ENCODE measurements around the gene NEMF.

NEMF gene

DNA sequence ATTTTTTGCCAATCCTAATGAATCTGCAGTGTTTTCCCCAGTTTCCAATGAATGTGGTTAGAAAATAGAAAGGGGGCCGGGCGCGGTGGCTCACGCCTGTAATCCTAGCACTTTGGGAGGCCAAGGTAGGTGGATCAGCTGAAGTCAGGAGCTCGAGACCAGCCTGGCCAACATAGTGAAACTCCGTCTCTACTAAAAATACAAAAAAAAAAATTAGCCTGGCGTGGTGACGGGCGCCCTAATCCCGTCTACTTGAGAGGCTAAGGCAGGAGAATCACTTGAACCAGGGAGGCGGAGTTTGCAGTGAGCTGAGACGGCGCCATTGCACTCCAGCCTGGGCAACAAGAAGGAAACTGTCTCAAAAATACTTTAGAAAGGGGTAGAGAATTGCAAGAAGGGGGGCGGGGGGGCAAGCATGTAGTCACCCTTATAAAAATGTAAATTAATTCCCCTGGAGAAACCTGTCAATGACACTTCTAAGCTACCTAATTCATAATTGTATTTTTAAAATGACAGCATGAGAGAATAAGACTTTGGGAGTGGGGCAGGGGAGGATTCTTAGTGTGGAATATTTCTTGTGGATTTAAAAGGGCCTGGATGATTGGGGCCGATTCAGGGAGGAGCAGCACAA lies 82.9 kb downstream of the NEMF start:
- H3K27ac ChIP-seq, result peak overlapping the region; percentile 99
- TF ChIP-seq, protein P1, sequence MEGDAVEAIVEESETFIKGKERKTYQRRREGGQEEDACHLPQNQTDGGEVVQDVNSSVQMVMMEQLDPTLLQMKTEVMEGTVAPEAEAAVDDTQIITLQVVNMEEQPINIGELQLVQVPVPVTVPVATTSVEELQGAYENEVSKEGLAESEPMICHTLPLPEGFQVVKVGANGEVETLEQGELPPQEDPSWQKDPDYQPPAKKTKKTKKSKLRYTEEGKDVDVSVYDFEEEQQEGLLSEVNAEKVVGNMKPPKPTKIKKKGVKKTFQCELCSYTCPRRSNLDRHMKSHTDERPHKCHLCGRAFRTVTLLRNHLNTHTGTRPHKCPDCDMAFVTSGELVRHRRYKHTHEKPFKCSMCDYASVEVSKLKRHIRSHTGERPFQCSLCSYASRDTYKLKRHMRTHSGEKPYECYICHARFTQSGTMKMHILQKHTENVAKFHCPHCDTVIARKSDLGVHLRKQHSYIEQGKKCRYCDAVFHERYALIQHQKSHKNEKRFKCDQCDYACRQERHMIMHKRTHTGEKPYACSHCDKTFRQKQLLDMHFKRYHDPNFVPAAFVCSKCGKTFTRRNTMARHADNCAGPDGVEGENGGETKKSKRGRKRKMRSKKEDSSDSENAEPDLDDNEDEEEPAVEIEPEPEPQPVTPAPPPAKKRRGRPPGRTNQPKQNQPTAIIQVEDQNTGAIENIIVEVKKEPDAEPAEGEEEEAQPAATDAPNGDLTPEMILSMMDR (IDR thresholded peaks at IDR 0.05), result no peak
- TF ChIP-seq ZFX (IDR thresholded peaks at IDR 0.05; ENCODE audit: borderline replicate concordance), result no peak

DNA sequence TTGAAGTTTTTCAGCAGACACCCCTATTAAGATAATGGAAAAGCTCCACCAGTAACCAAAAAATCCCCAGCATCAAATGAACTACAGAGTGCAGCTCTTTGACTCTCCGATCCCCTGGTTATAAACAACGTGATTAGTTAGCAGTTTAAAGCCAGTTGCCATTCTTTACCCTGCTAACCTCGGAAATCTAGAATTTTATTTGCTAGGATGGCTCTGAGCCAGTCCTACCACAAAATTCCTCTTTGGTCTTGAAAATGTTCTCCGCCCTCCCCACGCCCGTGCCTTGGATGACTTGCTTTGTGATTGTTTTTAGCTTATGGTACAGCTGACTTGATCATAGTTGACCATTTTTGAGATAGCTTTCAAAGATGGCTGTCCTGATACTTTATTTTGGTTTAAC lies 83.4 kb downstream of the NEMF start:
- peak overlapping the region; percentile 99 for H3K27ac ChIP-seq

DNA sequence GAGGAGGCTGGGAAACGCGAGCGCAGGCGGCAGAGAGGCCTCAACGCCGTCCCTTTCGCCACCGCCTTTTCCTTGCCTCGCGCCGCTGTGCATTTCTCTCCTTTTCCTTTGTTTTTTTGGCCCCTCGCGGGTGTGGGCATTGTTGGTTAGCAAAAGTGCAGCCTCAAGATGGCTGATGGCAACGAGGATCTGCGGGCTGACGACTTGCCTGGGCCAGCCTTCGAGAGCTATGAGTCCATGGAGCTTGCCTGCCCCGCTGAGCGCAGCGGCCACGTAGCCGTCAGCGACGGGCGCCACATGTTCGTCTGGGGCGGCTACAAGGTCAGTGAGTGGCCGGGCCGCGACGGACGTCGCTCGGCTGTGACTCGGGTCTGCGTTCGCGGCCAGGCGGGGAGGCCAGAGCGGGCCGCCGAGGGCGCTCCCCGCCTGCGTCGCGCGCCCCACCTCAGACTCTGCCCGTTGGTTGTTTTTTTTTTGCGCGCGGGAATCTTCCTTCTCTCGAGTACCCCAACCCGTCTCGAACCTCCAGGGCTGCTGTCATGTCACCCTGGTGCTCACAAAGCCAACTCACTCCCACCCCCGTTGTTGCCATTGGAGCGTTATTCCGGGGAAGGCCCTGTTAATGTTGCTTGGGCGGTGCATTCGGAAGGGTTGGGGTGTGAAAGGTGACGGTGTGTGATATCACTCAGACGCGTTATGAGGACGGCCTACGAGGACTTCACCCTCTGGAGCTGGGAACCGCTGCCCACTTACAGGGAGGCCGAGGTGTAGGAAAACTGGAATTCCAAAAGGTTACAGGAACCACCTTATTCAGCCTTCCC lies 84.1 kb downstream of the NEMF start:
- TF ChIP-seq ZFX (IDR thresholded peaks at IDR 0.05; ENCODE audit: borderline replicate concordance), result no peak
- TF ChIP-seq, protein P1 (IDR thresholded peaks at IDR 0.05), result no peak
- peak overlapping the region; percentile 99 for H3K27ac ChIP-seq

More for the DNA sequence above, 83.4 kb downstream of the NEMF start:
- TF ChIP-seq, protein P1 (IDR thresholded peaks at IDR 0.05), result no peak
- TF ChIP-seq ZFX (IDR thresholded peaks at IDR 0.05; ENCODE audit: borderline replicate concordance), result no peak

DNA sequence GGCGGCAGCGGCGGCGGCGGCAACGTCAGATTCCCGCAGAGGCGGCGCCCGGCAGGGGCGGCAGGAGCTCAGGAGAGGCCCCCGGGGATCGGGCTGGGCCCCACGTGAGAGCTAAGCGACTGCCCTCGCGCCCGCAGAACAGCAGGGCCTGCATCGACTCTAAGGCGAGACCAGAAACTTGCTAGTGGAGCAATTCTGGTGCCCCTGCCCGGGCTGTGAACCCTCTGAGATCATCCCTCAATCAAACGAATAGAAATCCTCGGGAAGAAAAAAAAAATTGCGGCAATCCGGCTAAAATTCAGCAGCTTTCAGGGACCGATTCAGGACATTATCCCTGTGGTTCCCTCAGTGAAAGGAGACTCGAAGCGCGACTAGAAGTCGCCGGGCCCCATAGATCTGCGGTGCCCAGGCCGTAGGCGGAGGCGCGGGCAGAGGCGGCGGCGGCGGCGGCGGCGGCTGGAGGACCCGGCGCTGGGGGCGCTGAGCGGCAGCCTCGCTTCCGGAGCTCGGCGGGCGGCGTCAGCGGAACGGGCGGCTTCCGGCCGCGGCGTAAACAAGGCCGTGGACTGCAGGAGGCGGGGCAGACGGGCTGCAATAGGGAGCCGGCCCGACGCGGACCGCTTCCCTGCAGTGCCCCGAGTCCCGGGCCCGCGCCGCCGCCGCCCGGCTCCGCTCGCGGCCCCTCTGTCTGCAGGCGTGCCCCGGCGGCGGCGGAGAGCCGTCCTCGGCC lies 84.9 kb downstream of the NEMF start, which contains the start of gene KLHDC2:
Gene KLHDC2, plus strand, starts transcription at position 583 of the 730 bp plus-strand sequence. CDS start 316 bp downstream, outside the sequence.
- H3K27ac ChIP-seq, result peak within 1 kb of the TSS; percentile 99
- no peak for TF ChIP-seq ZFX (IDR thresholded peaks at IDR 0.05; ENCODE audit: borderline replicate concordance)
- TF ChIP-seq, protein P1 (IDR thresholded peaks at IDR 0.05), result peak; percentile 86

DNA sequence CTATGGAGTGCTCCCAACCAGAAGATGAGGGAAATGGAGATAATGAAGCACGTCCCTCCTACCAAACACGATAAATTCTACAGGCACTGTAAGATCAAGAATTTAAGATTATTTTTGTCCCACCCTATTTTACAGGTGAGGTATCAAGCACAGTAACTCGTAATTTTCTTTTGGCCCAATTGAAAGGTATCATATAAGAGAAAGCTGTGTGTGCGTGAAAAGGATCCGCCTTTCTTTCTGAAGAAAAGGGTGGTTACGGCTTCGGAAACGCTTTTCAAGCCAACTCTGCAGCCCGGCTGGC lies 85.4 kb downstream of the NEMF start:
- TF ChIP-seq, protein P1 (IDR thresholded peaks at IDR 0.05), result no peak
- TF ChIP-seq ZFX (IDR thresholded peaks at IDR 0.05; ENCODE audit: borderline replicate concordance), result no peak
- peak overlapping the region; percentile 99 for H3K27ac ChIP-seq

DNA sequence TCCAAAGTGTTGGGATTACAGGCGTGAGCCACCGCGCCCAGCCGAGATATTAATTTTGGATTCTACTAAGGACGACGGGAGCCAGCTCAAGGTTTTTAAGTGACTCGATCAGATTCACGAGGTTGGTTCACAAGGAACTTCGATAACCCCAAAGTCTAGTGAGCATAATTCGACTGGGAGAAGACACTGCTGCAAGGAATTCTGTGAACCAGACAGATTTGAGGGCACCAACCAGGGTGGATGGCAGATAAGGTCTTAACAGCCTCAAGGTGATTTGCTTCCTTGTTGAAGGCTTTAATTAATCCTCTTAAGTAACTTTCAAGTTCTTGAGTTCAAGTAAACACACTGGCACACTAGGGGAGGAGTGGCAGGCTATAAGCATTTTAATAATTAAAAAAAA lies 85.7 kb downstream of the NEMF start:
- peak overlapping the region; percentile 99 for H3K27ac ChIP-seq
- no peak for TF ChIP-seq ZFX (IDR thresholded peaks at IDR 0.05; ENCODE audit: borderline replicate concordance)
- TF ChIP-seq, protein P1 (IDR thresholded peaks at IDR 0.05), result no peak
